ENCODE results near the gene CXCR4.

CXCR4 gene

DNA sequence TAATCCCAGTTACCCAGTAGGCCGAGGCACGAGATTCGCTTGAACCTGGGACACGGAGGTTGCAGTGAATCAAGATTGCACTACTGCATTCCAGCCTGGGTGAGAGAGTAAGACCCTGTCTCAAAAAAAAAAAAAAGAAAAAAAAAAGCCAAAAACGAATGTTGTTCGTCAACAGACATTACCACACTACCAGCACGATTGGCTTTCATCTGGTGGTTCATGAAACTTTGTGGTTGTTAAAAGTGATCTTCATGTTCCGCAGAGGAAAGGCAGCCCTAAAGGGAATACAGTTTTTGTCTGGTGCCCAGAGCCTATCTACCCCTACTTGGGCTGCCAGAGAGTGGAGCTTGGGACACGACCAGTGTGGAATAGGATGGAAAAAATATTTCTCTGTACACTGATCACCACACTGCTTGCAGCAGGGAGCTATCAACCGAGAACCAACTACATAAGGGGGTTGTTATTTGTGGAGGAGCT lies 13.6 kb upstream of the CXCR4 start:
- DNase-seq, result no peak

GRCh38 chr2:136130511-136130910 lies 12.6 kb upstream of the CXCR4 start:
- no peak for DNase-seq

- DNase-seq, result no peak
Measured at GRCh38 chr2:136130045-136130444, 12.1 kb upstream of the CXCR4 start.

- no peak for DNase-seq
Measured at GRCh38 chr2:136129601-136130000, 11.7 kb upstream of the CXCR4 start.

GRCh38 chr2:136128905-136129304 lies 11.0 kb upstream of the CXCR4 start:
- DNase-seq, result no peak

DNA sequence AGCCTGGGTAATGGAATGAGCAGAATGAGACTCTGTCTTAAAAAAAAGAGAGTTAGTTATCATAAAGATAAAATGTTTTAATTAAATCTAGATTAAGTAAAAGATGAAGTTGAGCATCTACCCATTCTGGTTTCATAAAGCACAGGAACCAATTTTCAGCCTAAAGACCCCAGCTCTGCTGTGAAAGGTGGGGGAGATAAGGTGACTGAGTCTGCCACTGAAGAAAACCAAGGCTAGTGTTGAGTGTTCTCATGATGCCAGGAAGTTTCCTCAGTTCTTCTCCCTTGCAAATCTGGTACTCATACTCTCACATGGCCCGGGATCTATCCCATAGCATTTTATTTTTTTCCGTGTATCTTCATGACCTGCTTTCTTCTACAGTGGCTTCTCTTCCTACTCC lies 10.4 kb upstream of the CXCR4 start:
- no peak for DNase-seq

GRCh38 chr2:136127356-136127755 lies 9.4 kb upstream of the CXCR4 start:
- DNase-seq, result no peak

DNA sequence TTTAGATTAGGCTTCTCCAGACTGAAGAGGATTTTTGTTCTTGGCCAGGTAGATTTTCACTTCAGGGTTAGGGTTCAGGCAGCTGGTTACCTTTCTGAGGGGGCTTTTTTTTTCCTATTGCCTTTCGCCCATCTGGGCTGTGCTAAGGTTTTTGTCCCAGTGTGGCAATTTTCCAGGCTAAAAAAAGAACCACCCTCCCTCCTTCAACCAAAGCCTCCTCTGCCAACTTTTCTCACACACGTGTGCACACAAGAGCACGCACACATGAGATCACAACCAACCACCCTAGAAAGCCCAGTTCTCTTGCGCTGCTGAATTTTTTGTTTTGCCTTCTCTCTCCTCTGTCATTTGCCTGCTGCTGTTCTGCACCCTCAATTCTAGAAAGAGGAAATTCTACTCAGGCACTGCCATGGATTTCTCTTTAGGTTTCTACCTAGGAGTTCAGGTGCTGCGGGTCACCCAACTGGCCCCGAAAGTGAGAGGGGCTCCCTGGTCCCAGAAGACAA lies 8.5 kb upstream of the CXCR4 start:
- DNase-seq, result no peak

- no peak for DNase-seq
Measured at GRCh38 chr2:136126021-136126420, 8.1 kb upstream of the CXCR4 start.

- no peak for DNase-seq
Measured at GRCh38 chr2:136125236-136125635, 7.3 kb upstream of the CXCR4 start.

- no peak for DNase-seq
Measured at GRCh38 chr2:136124805-136125204, 6.9 kb upstream of the CXCR4 start.

- no peak for DNase-seq
Measured at GRCh38 chr2:136122661-136123060, 4.7 kb upstream of the CXCR4 start.

GRCh38 chr2:136121204-136121910 lies 3.4 kb upstream of the CXCR4 start:
- DNase-seq, result no peak

- no peak for DNase-seq
Measured at GRCh38 chr2:136119717-136120675, 2.0 kb upstream of the CXCR4 start.

DNA sequence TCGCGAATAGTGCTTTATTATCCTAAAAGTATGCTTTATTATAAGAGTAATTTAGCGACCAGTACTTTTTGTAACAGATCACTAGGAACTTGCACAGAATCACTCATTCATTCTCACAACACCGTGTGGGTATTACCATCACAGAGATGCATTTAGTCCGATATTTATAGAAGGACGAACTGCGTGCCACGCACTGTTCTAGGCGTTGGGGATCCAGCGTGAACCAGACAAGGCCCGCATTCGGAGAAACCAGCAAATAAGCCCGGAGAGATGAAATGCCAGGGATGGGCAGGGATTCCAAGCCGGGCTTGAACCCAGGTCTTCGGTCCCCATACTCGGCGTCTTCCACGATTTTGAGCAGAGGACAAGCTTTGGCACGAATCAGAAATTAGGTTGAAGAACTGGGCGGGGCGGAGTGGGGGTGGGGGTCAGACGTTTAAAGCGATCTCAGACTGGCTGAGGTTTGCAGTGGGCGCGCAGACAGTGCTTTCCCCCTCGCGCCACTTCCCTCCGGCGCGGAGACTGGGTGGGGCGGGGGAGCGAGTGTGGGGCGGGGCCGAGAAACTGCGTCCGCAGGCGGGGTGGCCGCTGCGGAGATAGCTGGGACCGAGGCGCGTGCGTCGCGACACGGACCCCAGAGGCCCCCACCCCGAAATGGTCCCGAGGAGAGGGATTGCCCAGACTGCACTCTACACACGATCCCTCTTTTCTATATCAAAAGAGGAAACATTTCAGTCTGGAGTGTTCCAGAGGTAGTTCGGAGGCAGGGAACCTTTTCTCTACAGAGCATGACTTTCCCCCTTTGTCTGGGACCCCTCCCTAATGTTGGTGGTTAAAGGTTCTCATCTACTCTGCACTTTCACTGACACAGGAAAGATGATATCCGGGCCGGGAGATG lies 1.1 kb upstream of the CXCR4 start:
- no peak for DNase-seq

GRCh38 chr2:136117391-136117841 lies 533 bp downstream of the CXCR4 start:
- DNase-seq, result no peak

- no peak for DNase-seq
Measured at GRCh38 chr2:136116813-136117390, 1.0 kb downstream of the CXCR4 start.

GRCh38 chr2:136116151-136116812 lies 1.7 kb downstream of the CXCR4 start:
- no peak for DNase-seq

DNA sequence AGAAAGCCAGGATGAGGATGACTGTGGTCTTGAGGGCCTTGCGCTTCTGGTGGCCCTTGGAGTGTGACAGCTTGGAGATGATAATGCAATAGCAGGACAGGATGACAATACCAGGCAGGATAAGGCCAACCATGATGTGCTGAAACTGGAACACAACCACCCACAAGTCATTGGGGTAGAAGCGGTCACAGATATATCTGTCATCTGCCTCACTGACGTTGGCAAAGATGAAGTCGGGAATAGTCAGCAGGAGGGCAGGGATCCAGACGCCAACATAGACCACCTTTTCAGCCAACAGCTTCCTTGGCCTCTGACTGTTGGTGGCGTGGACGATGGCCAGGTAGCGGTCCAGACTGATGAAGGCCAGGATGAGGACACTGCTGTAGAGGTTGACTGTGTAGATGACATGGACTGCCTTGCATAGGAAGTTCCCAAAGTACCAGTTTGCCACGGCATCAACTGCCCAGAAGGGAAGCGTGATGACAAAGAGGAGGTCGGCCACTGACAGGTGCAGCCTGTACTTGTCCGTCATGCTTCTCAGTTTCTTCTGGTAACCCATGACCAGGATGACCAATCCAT lies 2.7 kb downstream of the CXCR4 start:
- no peak for DNase-seq

DNA sequence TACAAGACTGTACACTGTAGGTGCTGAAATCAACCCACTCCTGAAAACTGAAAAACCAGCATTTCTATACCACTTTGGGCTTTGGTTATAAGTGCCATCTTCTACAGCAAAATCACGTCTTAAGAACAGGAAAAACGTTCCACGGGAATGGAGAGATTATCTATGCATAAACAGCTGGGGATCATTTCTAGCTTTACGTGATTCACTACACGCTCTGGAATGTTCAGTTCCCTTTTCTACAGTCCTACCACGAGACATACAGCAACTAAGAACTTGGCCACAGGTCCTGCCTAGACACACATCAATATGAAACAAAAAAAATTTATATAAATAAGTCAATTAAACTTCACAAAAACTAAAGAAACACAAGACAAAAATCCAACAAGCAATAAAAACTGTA lies 3.6 kb downstream of the CXCR4 start:
- no peak for DNase-seq

Data from NCI-H2081 treated with DMSO at 0.1 percent for 48 hours (cell line).